K562 (cell line): ENCODE data around the gene DTL. TPM values are rescaled to one million over a fixed set of nuclear protein-coding genes. Genes with fewer than 3 reads are reported as not detected.

Experiments used
- ARID1B ChIP-seq: fragments of 450-650 bp; IDR thresholded peaks from 2 replicates; pipeline ENCODE4 v1.6.1; 2016; ENCODE audit warnings: antibody characterized with exemption, mild to moderate bottlenecking, inconsistent platforms
- C11orf30 ChIP-seq: fragments of 450-650 bp; IDR thresholded peaks from 2 replicates; pipeline ENCODE4 v1.6.1; 2016; ENCODE audit warnings: low read depth, mild to moderate bottlenecking
- ESRRA ChIP-seq: fragments of 450-650 bp; IDR thresholded peaks from 2 replicates; pipeline ENCODE4 v1.6.1; 2014; ENCODE audit warnings: low read depth, mild to moderate bottlenecking, moderate library complexity, borderline replicate concordance
- LARP7 ChIP-seq: fragments of 450-650 bp; IDR thresholded peaks from 2 replicates; pipeline ENCODE4 v1.6.1; 2016
- MEIS2 ChIP-seq: fragments of 450-650 bp; IDR thresholded peaks from 2 replicates; pipeline ENCODE4 v1.6.1; 2014; ENCODE audit warnings: mild to moderate bottlenecking; ENCODE audit not compliant: partially characterized antibody
- NCOA2 ChIP-seq, 2 experiments: fragments of 450-650 bp; IDR thresholded peaks; 2 replicates each; pipeline ENCODE4 v1.6.1; 2018; ENCODE audit warnings: mild to moderate bottlenecking in 2 of 2, moderate library complexity in 1 of 2; ENCODE audit not compliant: partially characterized antibody in 2 of 2
- NEUROD1 ChIP-seq: fragments of 150-350 bp; IDR thresholded peaks from 2 replicates; pipeline ENCODE4 v1.6.1; 2014; ENCODE audit warnings: borderline replicate concordance, low read length, low read depth; ENCODE audit not compliant: partially characterized antibody
- ZC3H8 ChIP-seq: fragments of 450-650 bp; IDR thresholded peaks from 2 replicates; pipeline ENCODE4 v1.6.1; 2017
- ZNF143 ChIP-seq: sonication (generic); formaldehyde crosslinking; IDR thresholded peaks from 2 replicates; pipeline ENCODE4 v1.9.0; 2022; ENCODE audit warnings: mild to moderate bottlenecking, missing genetic modification reagents
- ZNF23 ChIP-seq: fragments of 250-450 bp; sonication (Bioruptor Pico); IDR thresholded peaks from 2 replicates; pipeline ENCODE4 v1.4.0; 2020; ENCODE audit warnings: mild to moderate bottlenecking
- polyA plus RNA-seq, 8 experiments: library from polyadenylated mRNA; depleted of rRNA in 4 of 8; stranded (reverse) in 5 of 8; unstranded in 3 of 8; fragments of >200 nt; fragmentation: Nextera tagmentation in 2 of 8; fragmentation: Illumina TruSeq in 1 of 8; extraction: Ambion mirVana in 2 of 8; extraction: Trizol in 1 of 8; gene quantifications; 2 replicates each; pipeline versions ENCODE4 v1.2.1 to v1.2.3, GENCODE V29; 2011 to 2014; ENCODE audit warnings: inconsistent platforms in 1 of 8, missing spikeins in 1 of 8
- total RNA-seq, 7 experiments: library from RNA; depleted of rRNA in 6 of 7; stranded (reverse); fragments of >200 nt in 6 of 7; fragmentation: Illumina TruSeq in 2 of 7; extraction: Trizol in 2 of 7; gene quantifications; 2 replicates each; pipeline versions ENCODE4 v1.2.1 to v1.2.3, GENCODE V29; 2011 to 2021; ENCODE audit warnings: low replicate concordance in 1 of 7
- TF ChIP-seq, protein P1 (sequence below): sonication (generic); formaldehyde crosslinking; IDR thresholded peaks from 2 replicates; pipeline ENCODE4 v1.8.1; 2023; ENCODE audit warnings: missing genetic modification reagents, mild to moderate bottlenecking, borderline replicate concordance
- TF ChIP-seq, protein P2 (sequence below): fragments of 250-450 bp; sonication (Bioruptor Pico); IDR thresholded peaks from 2 replicates; pipeline ENCODE4 v1.8.0; 2021; ENCODE audit warnings: mild to moderate bottlenecking, moderate library complexity
- TF ChIP-seq, protein P3 (sequence below): sonication (generic); formaldehyde crosslinking; IDR thresholded peaks from 2 replicates; pipeline ENCODE4 v1.8.0; 2022; ENCODE audit warnings: missing genetic modification reagents, mild to moderate bottlenecking, moderate library complexity, borderline replicate concordance
- TF ChIP-seq, protein P4 (sequence below), 2 experiments: fragments of 200-800 bp in 1 of 2; sonication (Bioruptor generic) in 1 of 2; sonication (generic) in 1 of 2; formaldehyde crosslinking in 1 of 2; IDR thresholded peaks in 1 of 2; conservative IDR thresholded peaks in 1 of 2; 2 replicates each; pipeline versions ENCODE4 v1.5.0 to v1.6.1; 2016 to 2020; ENCODE audit warnings: missing compliant biosample characterization in 1 of 2, missing genetic modification characterization in 1 of 2, missing genetic modification reagents in 1 of 2
- TF ChIP-seq, protein P5 (sequence below), 2 experiments: fragments of 250-450 bp in 1 of 2; fragments of 450-650 bp in 1 of 2; sonication (Bioruptor Pico) in 1 of 2; IDR thresholded peaks; 2 replicates each; pipeline versions ENCODE4 v1.6.1 to v1.8.0; 2016 to 2021; ENCODE audit warnings: mild to moderate bottlenecking in 2 of 2, moderate library complexity in 2 of 2, missing compliant biosample characterization in 1 of 2, missing genetic modification characterization in 1 of 2

Gene DTL
- total and polyA plus RNA-seq, 9 of the 15 experiments (the other 6 are each of a cell fraction or from before 2014, with no cell fraction given), result 38.3 to 81.0 (median 63.2) TPM

DNA sequence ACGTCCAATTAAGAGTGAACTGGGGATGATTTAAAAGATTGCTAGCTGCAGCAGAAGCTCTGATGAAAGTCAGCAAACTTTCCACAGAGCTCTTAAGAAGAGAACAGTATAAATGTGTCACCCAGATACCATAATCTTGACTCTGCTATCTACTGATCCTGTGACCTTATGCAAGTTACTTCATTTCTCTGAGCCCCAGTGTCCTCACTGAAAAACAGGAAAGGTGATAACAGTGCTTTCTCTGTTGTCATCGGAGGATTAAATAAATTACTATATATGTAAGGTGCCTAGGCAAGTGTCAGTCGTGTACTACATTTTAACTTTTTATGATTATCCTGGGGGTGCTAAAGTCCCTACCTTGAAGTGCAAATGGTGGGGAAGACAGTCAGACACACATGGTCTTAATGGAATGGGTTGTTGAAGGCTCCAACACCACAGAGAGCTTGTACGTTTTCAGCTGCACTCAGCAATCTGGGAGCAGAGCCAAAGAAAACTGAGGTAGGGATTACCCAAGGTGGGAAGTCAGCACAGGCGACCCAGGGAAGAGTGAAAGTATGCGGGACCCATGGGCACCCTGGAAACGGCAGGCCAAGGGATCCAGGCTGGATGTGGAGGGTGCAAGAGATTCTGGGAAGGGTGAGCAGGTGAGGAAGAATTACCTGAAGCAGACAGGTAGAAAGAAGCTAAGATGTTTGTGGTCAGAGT lies 82.8 kb downstream of the DTL start (continued):
- TF ChIP-seq, protein P1, sequence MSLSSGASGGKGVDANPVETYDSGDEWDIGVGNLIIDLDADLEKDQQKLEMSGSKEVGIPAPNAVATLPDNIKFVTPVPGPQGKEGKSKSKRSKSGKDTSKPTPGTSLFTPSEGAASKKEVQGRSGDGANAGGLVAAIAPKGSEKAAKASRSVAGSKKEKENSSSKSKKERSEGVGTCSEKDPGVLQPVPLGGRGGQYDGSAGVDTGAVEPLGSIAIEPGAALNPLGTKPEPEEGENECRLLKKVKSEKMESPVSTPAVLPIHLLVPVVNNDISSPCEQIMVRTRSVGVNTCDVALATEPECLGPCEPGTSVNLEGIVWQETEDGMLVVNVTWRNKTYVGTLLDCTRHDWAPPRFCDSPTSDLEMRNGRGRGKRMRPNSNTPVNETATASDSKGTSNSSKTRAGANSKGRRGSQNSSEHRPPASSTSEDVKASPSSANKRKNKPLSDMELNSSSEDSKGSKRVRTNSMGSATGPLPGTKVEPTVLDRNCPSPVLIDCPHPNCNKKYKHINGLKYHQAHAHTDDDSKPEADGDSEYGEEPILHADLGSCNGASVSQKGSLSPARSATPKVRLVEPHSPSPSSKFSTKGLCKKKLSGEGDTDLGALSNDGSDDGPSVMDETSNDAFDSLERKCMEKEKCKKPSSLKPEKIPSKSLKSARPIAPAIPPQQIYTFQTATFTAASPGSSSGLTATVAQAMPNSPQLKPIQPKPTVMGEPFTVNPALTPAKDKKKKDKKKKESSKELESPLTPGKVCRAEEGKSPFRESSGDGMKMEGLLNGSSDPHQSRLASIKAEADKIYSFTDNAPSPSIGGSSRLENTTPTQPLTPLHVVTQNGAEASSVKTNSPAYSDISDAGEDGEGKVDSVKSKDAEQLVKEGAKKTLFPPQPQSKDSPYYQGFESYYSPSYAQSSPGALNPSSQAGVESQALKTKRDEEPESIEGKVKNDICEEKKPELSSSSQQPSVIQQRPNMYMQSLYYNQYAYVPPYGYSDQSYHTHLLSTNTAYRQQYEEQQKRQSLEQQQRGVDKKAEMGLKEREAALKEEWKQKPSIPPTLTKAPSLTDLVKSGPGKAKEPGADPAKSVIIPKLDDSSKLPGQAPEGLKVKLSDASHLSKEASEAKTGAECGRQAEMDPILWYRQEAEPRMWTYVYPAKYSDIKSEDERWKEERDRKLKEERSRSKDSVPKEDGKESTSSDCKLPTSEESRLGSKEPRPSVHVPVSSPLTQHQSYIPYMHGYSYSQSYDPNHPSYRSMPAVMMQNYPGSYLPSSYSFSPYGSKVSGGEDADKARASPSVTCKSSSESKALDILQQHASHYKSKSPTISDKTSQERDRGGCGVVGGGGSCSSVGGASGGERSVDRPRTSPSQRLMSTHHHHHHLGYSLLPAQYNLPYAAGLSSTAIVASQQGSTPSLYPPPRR, result no peak
- TF ChIP-seq MEIS2, result peak; percentile 53
- no peak for TF ChIP-seq ZNF143 (CRISPR knock-in tag)
- TF ChIP-seq, protein P2, sequence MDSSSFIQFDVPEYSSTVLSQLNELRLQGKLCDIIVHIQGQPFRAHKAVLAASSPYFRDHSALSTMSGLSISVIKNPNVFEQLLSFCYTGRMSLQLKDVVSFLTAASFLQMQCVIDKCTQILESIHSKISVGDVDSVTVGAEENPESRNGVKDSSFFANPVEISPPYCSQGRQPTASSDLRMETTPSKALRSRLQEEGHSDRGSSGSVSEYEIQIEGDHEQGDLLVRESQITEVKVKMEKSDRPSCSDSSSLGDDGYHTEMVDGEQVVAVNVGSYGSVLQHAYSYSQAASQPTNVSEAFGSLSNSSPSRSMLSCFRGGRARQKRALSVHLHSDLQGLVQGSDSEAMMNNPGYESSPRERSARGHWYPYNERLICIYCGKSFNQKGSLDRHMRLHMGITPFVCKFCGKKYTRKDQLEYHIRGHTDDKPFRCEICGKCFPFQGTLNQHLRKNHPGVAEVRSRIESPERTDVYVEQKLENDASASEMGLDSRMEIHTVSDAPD (CRISPR knock-in tag), result no peak
- TF ChIP-seq, protein P3, sequence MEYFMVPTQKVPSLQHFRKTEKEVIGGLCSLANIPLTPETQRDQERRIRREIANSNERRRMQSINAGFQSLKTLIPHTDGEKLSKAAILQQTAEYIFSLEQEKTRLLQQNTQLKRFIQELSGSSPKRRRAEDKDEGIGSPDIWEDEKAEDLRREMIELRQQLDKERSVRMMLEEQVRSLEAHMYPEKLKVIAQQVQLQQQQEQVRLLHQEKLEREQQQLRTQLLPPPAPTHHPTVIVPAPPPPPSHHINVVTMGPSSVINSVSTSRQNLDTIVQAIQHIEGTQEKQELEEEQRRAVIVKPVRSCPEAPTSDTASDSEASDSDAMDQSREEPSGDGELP (CRISPR knock-in tag), result no peak
- no peak for TF ChIP-seq LARP7
- peak; percentile 66 for TF ChIP-seq ARID1B
- TF ChIP-seq C11orf30, result no peak
- no peak for TF ChIP-seq ZNF23 (CRISPR knock-in tag)
- peak; percentile 51; the same call in 1 of the 2 replicates for TF ChIP-seq ESRRA
- TF ChIP-seq ZC3H8, result no peak
- TF ChIP-seq NEUROD1, result no peak
- TF ChIP-seq, protein P4, sequence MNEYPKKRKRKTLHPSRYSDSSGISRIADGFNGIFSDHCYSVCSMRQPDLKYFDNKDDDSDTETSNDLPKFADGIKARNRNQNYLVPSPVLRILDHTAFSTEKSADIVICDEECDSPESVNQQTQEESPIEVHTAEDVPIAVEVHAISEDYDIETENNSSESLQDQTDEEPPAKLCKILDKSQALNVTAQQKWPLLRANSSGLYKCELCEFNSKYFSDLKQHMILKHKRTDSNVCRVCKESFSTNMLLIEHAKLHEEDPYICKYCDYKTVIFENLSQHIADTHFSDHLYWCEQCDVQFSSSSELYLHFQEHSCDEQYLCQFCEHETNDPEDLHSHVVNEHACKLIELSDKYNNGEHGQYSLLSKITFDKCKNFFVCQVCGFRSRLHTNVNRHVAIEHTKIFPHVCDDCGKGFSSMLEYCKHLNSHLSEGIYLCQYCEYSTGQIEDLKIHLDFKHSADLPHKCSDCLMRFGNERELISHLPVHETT (CRISPR knock-in tag; conservative IDR thresholded peaks at IDR 0.05 in 1 of 2, IDR thresholded peaks at IDR 0.05 in 1 of 2), result 0 out of 4 replicates have a peak, but pooled peaks of 1 of the 2 experiments have one; percentile 35
- TF ChIP-seq NCOA2 (IDR thresholded peaks at IDR 0.05; ENCODE audit: partially characterized antibody in 2 of 2), result no peak
- TF ChIP-seq, protein P5, sequence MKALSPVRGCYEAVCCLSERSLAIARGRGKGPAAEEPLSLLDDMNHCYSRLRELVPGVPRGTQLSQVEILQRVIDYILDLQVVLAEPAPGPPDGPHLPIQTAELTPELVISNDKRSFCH (CRISPR knock-in tag; IDR thresholded peaks at IDR 0.05), result no peak
- TF ChIP-seq, protein P5 (tag; IDR thresholded peaks at IDR 0.05), result no peak
